ENCODE results near the gene CTBP2.

- TF ChIP-seq CTCF (IDR thresholded peaks at IDR 0.05; ENCODE audit: insufficient read depth, low read length, poor library complexity, severe bottlenecking) (no peak), EZH2phosphoT487 (conservative IDR thresholded peaks at IDR 0.05; ENCODE audit: low read length) (no peak)
Measured at GRCh38 chr10:125096975-125097374, 63.4 kb downstream of the CTBP2 start.
